ENCODE results near the gene SHISA7.

The SHISA7 gene

GRCh38 chr19:55419103-55419502, 24.0 kb downstream of the SHISA7 start:
- TF ChIP-seq CREB1 (IDR thresholded peaks at IDR 0.05; ENCODE audit: low read depth): no peak
- TF ChIP-seq ZBTB7A (IDR thresholded peaks at IDR 0.05; ENCODE audit: low read depth): no peak
- no peak for TF ChIP-seq REST (IDR thresholded peaks at IDR 0.05; ENCODE audit: low read depth)
- TF ChIP-seq YY1 (IDR thresholded peaks at IDR 0.05; ENCODE audit: low read depth): no peak
- TF ChIP-seq RAD21 (IDR thresholded peaks at IDR 0.05; ENCODE audit: low read depth): no peak
- TF ChIP-seq TCF12 (IDR thresholded peaks at IDR 0.05; ENCODE audit: low read depth): no peak
- TF ChIP-seq NFIC (IDR thresholded peaks at IDR 0.05): no peak

- TF ChIP-seq TEAD4 (IDR thresholded peaks at IDR 0.05) (no peak), RAD21 (IDR thresholded peaks at IDR 0.05; ENCODE audit: low read depth) (peak; percentile 93), NFIC (IDR thresholded peaks at IDR 0.05) (no peak), EP300 (IDR thresholded peaks at IDR 0.05; ENCODE audit: borderline replicate concordance) (no peak), MAX (IDR thresholded peaks at IDR 0.05) (peak; percentile 71)
Observed at GRCh38 chr19:55418185-55418584, 24.9 kb downstream of the SHISA7 start.

GRCh38 chr19:55410168-55410567, 32.9 kb downstream of the SHISA7 start:
- no peak for TF ChIP-seq ZBTB7A (IDR thresholded peaks at IDR 0.05; ENCODE audit: low read depth)
- no peak for TF ChIP-seq RAD21 (IDR thresholded peaks at IDR 0.05; ENCODE audit: low read depth)
- TF ChIP-seq TCF12 (IDR thresholded peaks at IDR 0.05; ENCODE audit: low read depth): no peak
- TF ChIP-seq USF1 (IDR thresholded peaks at IDR 0.05): no peak
- TF ChIP-seq TAF1 (IDR thresholded peaks at IDR 0.05; ENCODE audit: low read depth): no peak

GRCh38 chr19:55408533-55408872, 34.6 kb downstream of the SHISA7 start:
- TF ChIP-seq RAD21 (IDR thresholded peaks at IDR 0.05; ENCODE audit: low read depth): no peak
- no peak for TF ChIP-seq ZBTB7A (IDR thresholded peaks at IDR 0.05; ENCODE audit: low read depth)
- no peak for TF ChIP-seq CEBPB (IDR thresholded peaks at IDR 0.05)

GRCh38 chr19:55407800-55408532, 35.1 kb downstream of the SHISA7 start:
- peak; percentile 96 for TF ChIP-seq USF1 (IDR thresholded peaks at IDR 0.05)
- no peak for TF ChIP-seq CEBPB (IDR thresholded peaks at IDR 0.05)
- TF ChIP-seq ZBTB7A (IDR thresholded peaks at IDR 0.05; ENCODE audit: low read depth): 0 out of 2 replicates have a peak, but pooled peaks have one; percentile 29
- TF ChIP-seq TAF1 (IDR thresholded peaks at IDR 0.05; ENCODE audit: low read depth): 0 out of 2 replicates have a peak, but pooled peaks have one; percentile 3
- TF ChIP-seq RAD21 (IDR thresholded peaks at IDR 0.05; ENCODE audit: low read depth): no peak
- peak; percentile 95 for TF ChIP-seq MAX (IDR thresholded peaks at IDR 0.05)
- TF ChIP-seq NFIC (IDR thresholded peaks at IDR 0.05): no peak
- no peak for TF ChIP-seq REST (IDR thresholded peaks at IDR 0.05; ENCODE audit: low read depth)
- TF ChIP-seq TCF12 (IDR thresholded peaks at IDR 0.05; ENCODE audit: low read depth): peak; percentile 71
- peak; percentile 37; the same call in 1 of the 2 replicates for TF ChIP-seq EP300 (IDR thresholded peaks at IDR 0.05; ENCODE audit: borderline replicate concordance)
- TF ChIP-seq YY1 (IDR thresholded peaks at IDR 0.05; ENCODE audit: low read depth): peak; percentile 89
- no peak for TF ChIP-seq TEAD4 (IDR thresholded peaks at IDR 0.05)
- peak; percentile 98 for TF ChIP-seq FOXM1 (IDR thresholded peaks at IDR 0.05; ENCODE audit: borderline replicate concordance, low read depth)
- peak; percentile 74 for TF ChIP-seq CREB1 (IDR thresholded peaks at IDR 0.05; ENCODE audit: low read depth)
- TF ChIP-seq EGR1 (IDR thresholded peaks at IDR 0.05): no peak

DNA sequence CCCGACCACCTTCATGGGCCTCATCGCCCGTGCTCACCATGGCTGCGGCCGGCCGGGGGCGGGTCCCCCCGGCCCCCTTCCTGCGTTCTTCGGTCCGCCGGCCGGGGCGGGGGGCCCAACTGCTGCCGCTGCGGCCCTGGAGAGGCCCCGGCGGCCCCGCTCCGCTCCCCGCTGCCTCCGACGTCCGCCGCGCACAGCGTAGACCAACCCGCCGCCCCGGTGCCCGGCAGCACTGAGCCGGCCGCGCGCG, 35.6 kb downstream of the SHISA7 start, which contains the start of gene UBE2S:
TSS of gene UBE2S (minus strand) at position 239 of the 250 bp plus-strand sequence. CDS start at position 40, 199 bp downstream.
- peak; percentile 93 for TF ChIP-seq TAF1 (IDR thresholded peaks at IDR 0.05; ENCODE audit: low read depth)
- TF ChIP-seq REST (IDR thresholded peaks at IDR 0.05; ENCODE audit: low read depth): 0 out of 2 replicates have a peak, but pooled peaks have one; percentile 14
- peak; percentile 57; the same call in 1 of the 2 replicates for TF ChIP-seq YY1 (IDR thresholded peaks at IDR 0.05; ENCODE audit: low read depth)
- TF ChIP-seq TEAD4 (IDR thresholded peaks at IDR 0.05): peak; percentile 12; the same call in 1 of the 2 replicates

All from Ishikawa (cell line).